ENCODE data around the gene TTLL6. TPM values are rescaled to one million over a fixed set of nuclear protein-coding genes. Genes with fewer than 3 reads are reported as not detected.

Gene TTLL6
- total RNA-seq, 1 experiment from 2014 or later, result 0.29 TPM

DNA sequence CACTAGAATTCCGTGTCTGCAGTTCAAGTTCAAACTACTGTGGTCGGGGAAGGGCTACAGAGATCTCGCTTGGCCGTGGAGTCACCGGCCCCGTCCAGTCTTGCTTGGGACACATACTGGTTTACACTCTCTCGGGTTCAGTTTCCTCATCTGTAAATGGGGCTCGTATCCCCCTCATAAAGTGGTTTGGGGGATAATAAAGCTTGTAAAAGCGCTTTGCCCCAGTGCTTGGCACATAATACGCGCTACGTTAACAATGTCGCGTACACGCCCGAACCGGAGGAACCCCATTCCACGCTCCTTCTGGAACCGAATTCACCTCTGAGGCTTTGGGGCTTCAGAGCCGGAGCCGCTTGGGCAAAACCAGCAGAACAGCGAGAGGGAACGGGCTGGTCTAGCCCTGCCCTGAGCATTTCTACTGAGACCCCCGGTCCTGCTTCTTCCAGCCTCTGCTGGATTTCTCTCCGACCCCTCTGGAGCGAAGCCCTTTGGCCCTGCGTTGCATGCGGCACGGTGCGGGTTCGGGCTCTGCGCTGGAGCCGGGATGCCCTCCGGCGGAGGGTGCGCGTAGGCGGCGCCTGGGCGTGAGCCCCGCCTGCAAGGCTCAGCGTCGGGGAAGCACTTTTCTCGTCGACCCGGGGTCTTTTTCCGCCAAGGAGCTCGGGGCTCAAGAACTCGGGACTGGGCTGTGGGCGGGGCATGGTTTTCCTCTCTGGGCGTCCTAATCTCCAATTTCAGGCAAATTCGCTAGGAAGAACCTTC, 62.3 kb downstream of the TTLL6 start:
- H3K4me2 ChIP-seq (ENCODE audit: low read length), result peak overlapping the region; percentile 81
- no peak for ATAC-seq
- H4K20me1 ChIP-seq (ENCODE audit: low read length), result no peaks in the 10 kb centered on the region
- H3K27ac ChIP-seq (ENCODE audit: low read length), result peak overlapping the region; percentile 82
- no peaks in the 10 kb centered on the region for H3F3A ChIP-seq (ENCODE audit: low read length, unreplicated experiment)
- no peaks in the 10 kb centered on the region for H3K9me2 ChIP-seq (replicated peaks; ENCODE audit: low read length)
- H3K4me1 ChIP-seq (ENCODE audit: insufficient read depth, low read length), result peaks cover 69% of the 10 kb centered on the region
- TF ChIP-seq, protein P1, sequence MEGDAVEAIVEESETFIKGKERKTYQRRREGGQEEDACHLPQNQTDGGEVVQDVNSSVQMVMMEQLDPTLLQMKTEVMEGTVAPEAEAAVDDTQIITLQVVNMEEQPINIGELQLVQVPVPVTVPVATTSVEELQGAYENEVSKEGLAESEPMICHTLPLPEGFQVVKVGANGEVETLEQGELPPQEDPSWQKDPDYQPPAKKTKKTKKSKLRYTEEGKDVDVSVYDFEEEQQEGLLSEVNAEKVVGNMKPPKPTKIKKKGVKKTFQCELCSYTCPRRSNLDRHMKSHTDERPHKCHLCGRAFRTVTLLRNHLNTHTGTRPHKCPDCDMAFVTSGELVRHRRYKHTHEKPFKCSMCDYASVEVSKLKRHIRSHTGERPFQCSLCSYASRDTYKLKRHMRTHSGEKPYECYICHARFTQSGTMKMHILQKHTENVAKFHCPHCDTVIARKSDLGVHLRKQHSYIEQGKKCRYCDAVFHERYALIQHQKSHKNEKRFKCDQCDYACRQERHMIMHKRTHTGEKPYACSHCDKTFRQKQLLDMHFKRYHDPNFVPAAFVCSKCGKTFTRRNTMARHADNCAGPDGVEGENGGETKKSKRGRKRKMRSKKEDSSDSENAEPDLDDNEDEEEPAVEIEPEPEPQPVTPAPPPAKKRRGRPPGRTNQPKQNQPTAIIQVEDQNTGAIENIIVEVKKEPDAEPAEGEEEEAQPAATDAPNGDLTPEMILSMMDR (conservative IDR thresholded peaks at IDR 0.05; ENCODE audit: low read depth, low read length), result no peak
- TF ChIP-seq EZH2 (IDR thresholded peaks at IDR 0.05; ENCODE audit: low read length, unreplicated experiment), result no peak
- TF ChIP-seq EZH2phosphoT487 (IDR thresholded peaks at IDR 0.05; ENCODE audit: borderline replicate concordance, low read length), result no peak
- no peaks in the 10 kb centered on the region for H3K9me3 ChIP-seq (ENCODE audit: low read length)
- ChIA-PET CTCF (no interaction called here), POLR2A (ENCODE audit: unreplicated experiment) (no interaction called here)
- peak overlapping the region; percentile 43; the same call in 1 of the 2 replicates for H3K4me3 ChIP-seq (ENCODE audit: low read length)
- H2AFZ ChIP-seq (ENCODE audit: low read length), result peak overlapping the region; percentile 78; the same call in 1 of the 2 replicates
- DNase-seq, result no peak
- no peaks in the 10 kb centered on the region for H3K27me3 ChIP-seq (ENCODE audit: low read length)
- peak overlapping the region; percentile 40; the same call in 1 of the 2 replicates for H3K9ac ChIP-seq (ENCODE audit: low read length)
- peaks cover 7% of the 10 kb centered on the region; the same call in 1 of the 2 replicates for H3K79me2 ChIP-seq (ENCODE audit: low read length)
- intact Hi-C loops (cut with micrococcal nuclease), result no loop called here
- no TSS peak for BruUV-seq (replicated peaks)
- H3K36me3 ChIP-seq (ENCODE audit: low read depth, low read length), result no peaks in the 10 kb centered on the region

DNA sequence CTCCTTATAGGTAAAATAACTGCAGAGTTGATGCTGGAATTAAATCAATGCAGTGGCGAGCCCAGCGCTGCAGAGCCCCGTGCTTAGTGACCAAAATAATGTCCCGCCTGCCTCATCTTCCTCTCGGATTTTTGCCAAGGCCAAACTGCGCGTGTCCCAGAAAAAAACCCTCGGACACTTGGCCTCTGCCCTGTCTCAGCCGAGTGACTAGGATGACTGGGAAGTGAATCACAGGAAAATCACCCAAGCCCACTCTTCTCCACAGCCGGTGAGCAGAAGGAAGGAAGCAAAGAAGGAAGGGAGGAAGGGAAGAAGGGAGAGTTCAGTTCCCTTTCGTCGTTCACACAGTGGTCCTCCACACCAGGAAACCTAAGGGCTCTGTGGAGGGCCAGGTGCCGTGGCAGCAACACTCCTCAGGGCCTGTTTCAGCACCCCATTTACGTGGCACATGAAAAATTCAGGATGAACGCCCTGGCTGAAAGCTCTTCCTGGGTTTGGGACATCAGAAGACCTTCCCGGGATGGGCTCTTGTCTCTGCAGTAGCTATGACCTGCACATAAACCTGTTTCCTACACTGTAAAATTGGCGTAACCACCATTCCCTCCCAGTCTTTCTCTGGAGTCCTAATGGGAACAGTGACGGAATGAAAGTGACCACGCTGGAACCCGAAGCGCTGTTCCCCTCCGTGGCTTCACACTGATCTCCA, 63.1 kb downstream of the TTLL6 start:
- Histone ChIP-seq H3K9me2 (replicated peaks; ENCODE audit: low read length) (no peaks in the 10 kb centered on the region), H3K36me3 (ENCODE audit: low read depth, low read length) (no peaks in the 10 kb centered on the region), H3F3A (ENCODE audit: low read length, unreplicated experiment) (no peaks in the 10 kb centered on the region), H3K27ac (ENCODE audit: low read length) (peak overlapping the region; percentile 82), H3K27me3 (ENCODE audit: low read length) (no peaks in the 10 kb centered on the region), H3K9ac (ENCODE audit: low read length) (peak overlapping the region; percentile 40), H3K4me1 (ENCODE audit: insufficient read depth, low read length) (peaks cover 66% of the 10 kb centered on the region), H3K4me3 (ENCODE audit: low read length) (peak overlapping the region; percentile 43), H3K9me3 (ENCODE audit: low read length) (no peaks in the 10 kb centered on the region), H2AFZ (ENCODE audit: low read length) (peak overlapping the region; percentile 78), H3K4me2 (ENCODE audit: low read length) (peak overlapping the region; percentile 81), H3K79me2 (ENCODE audit: low read length) (peaks cover 14% of the 10 kb centered on the region), H4K20me1 (ENCODE audit: low read length) (no peaks in the 10 kb centered on the region)
- ChIA-PET POLR2A (ENCODE audit: unreplicated experiment) (no interaction called here), CTCF (interaction anchor here (0.6 kb wide), 1 partner anchor 37 kb away, joined by 3 read pairs; no protein-coding TSS in a partner anchor)
- DNase-seq (peak; percentile 84), ATAC-seq (peak; percentile 72)
- TSS peak; percentile 56 for BruUV-seq (replicated peaks)
- intact Hi-C loops (cut with micrococcal nuclease), result no loop called here
- TF ChIP-seq EZH2 (IDR thresholded peaks at IDR 0.05; ENCODE audit: low read length, unreplicated experiment) (no peak), EZH2phosphoT487 (IDR thresholded peaks at IDR 0.05; ENCODE audit: borderline replicate concordance, low read length) (no peak)
- TF ChIP-seq, protein P1 (conservative IDR thresholded peaks at IDR 0.05; ENCODE audit: low read depth, low read length), result no peak
